ENCODE measurements around the gene RHPN2. TPM values are rescaled to one million over a fixed set of nuclear protein-coding genes. Genes with fewer than 3 reads are reported as not detected.

RHPN2 gene
- total and polyA plus RNA-seq, 2 of the 13 experiments (the other 11 are each of a cell fraction or from before 2014, with no cell fraction given), result 20.3 to 48.0 TPM

DNA sequence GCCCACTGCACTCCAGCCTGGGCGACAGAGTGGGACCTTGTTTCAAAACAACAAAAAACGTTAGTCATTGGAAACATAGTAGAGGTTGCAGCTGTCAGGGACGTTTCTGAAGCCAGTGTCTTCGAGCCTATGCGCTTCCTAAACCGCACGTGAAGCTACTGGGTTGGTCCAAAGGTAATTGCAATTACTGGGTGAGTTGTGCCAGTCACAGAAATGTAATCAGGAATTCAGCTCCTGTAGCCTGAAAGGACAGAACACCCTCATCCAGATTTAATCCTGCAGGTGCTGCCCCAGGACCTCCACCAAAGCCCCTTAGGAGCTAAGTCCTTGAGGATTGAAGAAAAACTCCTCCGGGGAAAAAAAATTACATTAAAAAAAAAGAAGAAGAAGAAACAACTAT is 2.4 kb upstream of the RHPN2 start (continued):
- TF ChIP-seq, protein P1, sequence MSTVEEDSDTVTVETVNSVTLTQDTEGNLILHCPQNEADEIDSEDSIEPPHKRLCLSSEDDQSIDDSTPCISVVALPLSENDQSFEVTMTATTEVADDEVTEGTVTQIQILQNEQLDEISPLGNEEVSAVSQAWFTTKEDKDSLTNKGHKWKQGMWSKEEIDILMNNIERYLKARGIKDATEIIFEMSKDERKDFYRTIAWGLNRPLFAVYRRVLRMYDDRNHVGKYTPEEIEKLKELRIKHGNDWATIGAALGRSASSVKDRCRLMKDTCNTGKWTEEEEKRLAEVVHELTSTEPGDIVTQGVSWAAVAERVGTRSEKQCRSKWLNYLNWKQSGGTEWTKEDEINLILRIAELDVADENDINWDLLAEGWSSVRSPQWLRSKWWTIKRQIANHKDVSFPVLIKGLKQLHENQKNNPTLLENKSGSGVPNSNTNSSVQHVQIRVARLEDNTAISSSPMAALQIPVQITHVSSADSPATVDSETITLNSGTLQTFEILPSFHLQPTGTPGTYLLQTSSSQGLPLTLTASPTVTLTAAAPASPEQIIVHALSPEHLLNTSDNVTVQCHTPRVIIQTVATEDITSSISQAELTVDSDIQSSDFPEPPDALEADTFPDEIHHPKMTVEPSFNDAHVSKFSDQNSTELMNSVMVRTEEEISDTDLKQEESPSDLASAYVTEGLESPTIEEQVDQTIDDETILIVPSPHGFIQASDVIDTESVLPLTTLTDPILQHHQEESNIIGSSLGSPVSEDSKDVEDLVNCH (CRISPR knock-in tag; IDR thresholded peaks at IDR 0.05), result no peak
- TF ChIP-seq, protein P2, sequence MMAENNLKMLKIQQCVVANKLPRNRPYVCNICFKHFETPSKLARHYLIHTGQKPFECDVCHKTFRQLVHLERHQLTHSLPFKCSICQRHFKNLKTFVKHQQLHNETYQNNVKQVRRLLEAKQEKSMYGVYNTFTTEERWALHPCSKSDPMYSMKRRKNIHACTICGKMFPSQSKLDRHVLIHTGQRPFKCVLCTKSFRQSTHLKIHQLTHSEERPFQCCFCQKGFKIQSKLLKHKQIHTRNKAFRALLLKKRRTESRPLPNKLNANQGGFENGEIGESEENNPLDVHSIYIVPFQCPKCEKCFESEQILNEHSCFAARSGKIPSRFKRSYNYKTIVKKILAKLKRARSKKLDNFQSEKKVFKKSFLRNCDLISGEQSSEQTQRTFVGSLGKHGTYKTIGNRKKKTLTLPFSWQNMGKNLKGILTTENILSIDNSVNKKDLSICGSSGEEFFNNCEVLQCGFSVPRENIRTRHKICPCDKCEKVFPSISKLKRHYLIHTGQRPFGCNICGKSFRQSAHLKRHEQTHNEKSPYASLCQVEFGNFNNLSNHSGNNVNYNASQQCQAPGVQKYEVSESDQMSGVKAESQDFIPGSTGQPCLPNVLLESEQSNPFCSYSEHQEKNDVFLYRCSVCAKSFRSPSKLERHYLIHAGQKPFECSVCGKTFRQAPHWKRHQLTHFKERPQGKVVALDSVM (CRISPR knock-in tag; IDR thresholded peaks at IDR 0.05), result no peak
- TF ChIP-seq ARHGAP35 (CRISPR knock-in tag; IDR thresholded peaks at IDR 0.05; ENCODE audit: borderline replicate concordance), result no peak

DNA sequence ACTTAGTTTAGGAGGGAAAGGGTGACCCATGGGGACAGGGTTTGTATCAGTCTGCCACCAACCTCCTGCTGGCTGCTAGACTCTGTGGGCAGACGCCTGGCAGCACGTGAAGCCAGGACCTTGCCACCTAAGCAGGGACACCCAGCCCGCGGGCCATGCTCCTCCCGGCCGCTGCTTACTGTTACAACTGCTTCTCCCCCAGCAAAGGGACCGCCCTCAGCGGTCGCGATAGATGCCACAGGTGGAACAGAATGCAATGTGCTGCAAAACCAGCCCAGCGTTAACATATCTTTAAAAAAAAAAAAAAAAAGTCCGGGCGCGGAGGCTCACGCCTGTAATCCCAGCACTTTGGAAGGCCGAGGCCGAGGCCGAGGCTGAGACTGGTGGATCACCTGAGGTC is 1.9 kb upstream of the RHPN2 start:
- Histone ChIP-seq H3K4me1 (ENCODE audit: insufficient read depth, low read length) (peaks cover 42% of the 10 kb centered on the region), H3K9ac (ENCODE audit: insufficient read depth, low read depth, low read length) (no peak overlapping the region), H4K20me1 (ENCODE audit: insufficient read depth, low read length) (peaks cover 21% of the 10 kb centered on the region), H3K27me3 (ENCODE audit: control insufficient read depth in 1 of 2, insufficient read depth in 2 of 2, low read length in 2 of 2) (no peaks in the 10 kb centered on the region), H3K4me2 (ENCODE audit: low read depth, low read length) (peak overlapping the region; percentile 20; the same call in 1 of the 2 replicates), H3K36me3 (replicated peaks in 1 of 2; ENCODE audit: control insufficient read depth in 1 of 2, insufficient read depth in 2 of 2, low read length in 2 of 2) (no peaks in the 10 kb centered on the region), H2AFZ (ENCODE audit: low read length) (no peak overlapping the region), H3K9me3 (ENCODE audit: low read length) (no peaks in the 10 kb centered on the region), H3K27ac (ENCODE audit: extremely low read length, insufficient read depth, low read length) (no peak overlapping the region), H3K79me2 (ENCODE audit: insufficient read depth, low read length) (peaks cover 26% of the 10 kb centered on the region), H3K4me3 (replicated peaks in 1 of 3; ENCODE audit: insufficient read depth in 1 of 3, low read depth in 2 of 3, low read length in 3 of 3) (peak overlapping the region in 1 of 3 experiments; percentile 6; a peak in 1 of 6 replicates)
- POLR2A ChIA-PET, result interaction anchor here (1.5 to 4.5 kb wide), 2 partner anchors 25 to 29 kb away, joined by 4 to 28 read pairs; no protein-coding TSS in a partner anchor
- ATAC-seq (no peak), DNase-seq (ENCODE audit: low spot score) (no peak), FAIRE-seq (no peak)
- in situ Hi-C loops (cut with HindIII; ENCODE audit: extremely low pct_ligation_motif_present, low pct_unique_long_range_greater_than_20kb), result no loop called here
- BruUV-seq (replicated peaks), result no TSS peak
- intact Hi-C loops (cut with micrococcal nuclease; ENCODE audit: unreplicated experiment), result loop anchor here (10.0 kb wide), 1 partner anchor 92 kb away; the partner anchor contains the start of genes CEP89 and FAAP24
- TF ChIP-seq, protein P3, sequence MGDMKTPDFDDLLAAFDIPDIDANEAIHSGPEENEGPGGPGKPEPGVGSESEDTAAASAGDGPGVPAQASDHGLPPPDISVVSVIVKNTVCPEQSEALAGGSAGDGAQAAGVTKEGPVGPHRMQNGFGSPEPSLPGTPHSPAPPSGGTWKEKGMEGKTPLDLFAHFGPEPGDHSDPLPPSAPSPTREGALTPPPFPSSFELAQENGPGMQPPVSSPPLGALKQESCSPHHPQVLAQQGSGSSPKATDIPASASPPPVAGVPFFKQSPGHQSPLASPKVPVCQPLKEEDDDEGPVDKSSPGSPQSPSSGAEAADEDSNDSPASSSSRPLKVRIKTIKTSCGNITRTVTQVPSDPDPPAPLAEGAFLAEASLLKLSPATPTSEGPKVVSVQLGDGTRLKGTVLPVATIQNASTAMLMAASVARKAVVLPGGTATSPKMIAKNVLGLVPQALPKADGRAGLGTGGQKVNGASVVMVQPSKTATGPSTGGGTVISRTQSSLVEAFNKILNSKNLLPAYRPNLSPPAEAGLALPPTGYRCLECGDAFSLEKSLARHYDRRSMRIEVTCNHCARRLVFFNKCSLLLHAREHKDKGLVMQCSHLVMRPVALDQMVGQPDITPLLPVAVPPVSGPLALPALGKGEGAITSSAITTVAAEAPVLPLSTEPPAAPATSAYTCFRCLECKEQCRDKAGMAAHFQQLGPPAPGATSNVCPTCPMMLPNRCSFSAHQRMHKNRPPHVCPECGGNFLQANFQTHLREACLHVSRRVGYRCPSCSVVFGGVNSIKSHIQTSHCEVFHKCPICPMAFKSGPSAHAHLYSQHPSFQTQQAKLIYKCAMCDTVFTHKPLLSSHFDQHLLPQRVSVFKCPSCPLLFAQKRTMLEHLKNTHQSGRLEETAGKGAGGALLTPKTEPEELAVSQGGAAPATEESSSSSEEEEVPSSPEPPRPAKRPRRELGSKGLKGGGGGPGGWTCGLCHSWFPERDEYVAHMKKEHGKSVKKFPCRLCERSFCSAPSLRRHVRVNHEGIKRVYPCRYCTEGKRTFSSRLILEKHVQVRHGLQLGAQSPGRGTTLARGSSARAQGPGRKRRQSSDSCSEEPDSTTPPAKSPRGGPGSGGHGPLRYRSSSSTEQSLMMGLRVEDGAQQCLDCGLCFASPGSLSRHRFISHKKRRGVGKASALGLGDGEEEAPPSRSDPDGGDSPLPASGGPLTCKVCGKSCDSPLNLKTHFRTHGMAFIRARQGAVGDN (CRISPR knock-in tag; IDR thresholded peaks at IDR 0.05), result 0 out of 2 replicates have a peak, but pooled peaks have one; percentile 19
- peak; percentile 65 for TF ChIP-seq ZBTB38 (CRISPR knock-in tag; IDR thresholded peaks at IDR 0.05)
- TF ChIP-seq, protein P4, sequence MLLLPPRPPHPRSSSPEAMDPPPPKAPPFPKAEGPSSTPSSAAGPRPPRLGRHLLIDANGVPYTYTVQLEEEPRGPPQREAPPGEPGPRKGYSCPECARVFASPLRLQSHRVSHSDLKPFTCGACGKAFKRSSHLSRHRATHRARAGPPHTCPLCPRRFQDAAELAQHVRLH (CRISPR knock-in tag; IDR thresholded peaks at IDR 0.05; ENCODE audit: borderline replicate concordance, low read depth), result no peak
- TF ChIP-seq HNRNPL (IDR thresholded peaks at IDR 0.05; ENCODE audit: low read depth, low read length), result 0 out of 2 replicates have a peak, but pooled peaks have one; percentile 45
- TF ChIP-seq, protein P5, sequence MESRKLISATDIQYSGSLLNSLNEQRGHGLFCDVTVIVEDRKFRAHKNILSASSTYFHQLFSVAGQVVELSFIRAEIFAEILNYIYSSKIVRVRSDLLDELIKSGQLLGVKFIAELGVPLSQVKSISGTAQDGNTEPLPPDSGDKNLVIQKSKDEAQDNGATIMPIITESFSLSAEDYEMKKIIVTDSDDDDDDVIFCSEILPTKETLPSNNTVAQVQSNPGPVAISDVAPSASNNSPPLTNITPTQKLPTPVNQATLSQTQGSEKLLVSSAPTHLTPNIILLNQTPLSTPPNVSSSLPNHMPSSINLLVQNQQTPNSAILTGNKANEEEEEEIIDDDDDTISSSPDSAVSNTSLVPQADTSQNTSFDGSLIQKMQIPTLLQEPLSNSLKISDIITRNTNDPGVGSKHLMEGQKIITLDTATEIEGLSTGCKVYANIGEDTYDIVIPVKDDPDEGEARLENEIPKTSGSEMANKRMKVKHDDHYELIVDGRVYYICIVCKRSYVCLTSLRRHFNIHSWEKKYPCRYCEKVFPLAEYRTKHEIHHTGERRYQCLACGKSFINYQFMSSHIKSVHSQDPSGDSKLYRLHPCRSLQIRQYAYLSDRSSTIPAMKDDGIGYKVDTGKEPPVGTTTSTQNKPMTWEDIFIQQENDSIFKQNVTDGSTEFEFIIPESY (CRISPR knock-in tag; IDR thresholded peaks at IDR 0.05), result peak; percentile 23; the same call in 1 of the 2 replicates
- no peak for TF ChIP-seq MLLT10 (CRISPR knock-in tag; IDR thresholded peaks at IDR 0.05)
- peak; percentile 75 for TF ChIP-seq RBAK (CRISPR knock-in tag; IDR thresholded peaks at IDR 0.05)
- WGBS (ENCODE audit: low lambda C conversion rate), result 47% methylated on average over 18 of the region's 18 CpGs
- CTCF ChIA-PET (ENCODE audit: low intra/inter-chr PET ratio, low total read pairs), result no interaction called here

All from HepG2 (cell line).